Activated naive CD4-positive, alpha-beta T cell treated with anti-CD3 and anti-CD28 coated beads for 36 hours (primary cell): ENCODE data around the gene IL27RA. TPM values are rescaled to one million over a fixed set of nuclear protein-coding genes. Genes with fewer than 3 reads are reported as not detected.

Experiments used
- CTCF ChIA-PET: fragments of 350-600 bp; sonication (Branson Sonifier 250); formaldehyde crosslinking; loops from one replicate; lab custom pipeline; 2021; ENCODE audit warnings: antibody characterized with exemption; lab: Charles Lee
- DNase-seq: peaks from one replicate; pipeline ENCODE4 v3.0.0-alpha.2; 2020
- H3K27ac Mint-ChIP-seq: one replicate; pipeline ENCODE4 v1.8.0; 2021; ENCODE audit warnings: mild to moderate bottlenecking, mixed read lengths
- H3K27me3 Mint-ChIP-seq: one replicate; pipeline ENCODE4 v1.8.0; 2021; ENCODE audit warnings: low read depth, mixed read lengths
- H3K36me3 Mint-ChIP-seq: one replicate; pipeline ENCODE4 v1.8.0; 2021; ENCODE audit warnings: low read depth, mixed read lengths
- H3K4me1 Mint-ChIP-seq: one replicate; pipeline ENCODE4 v1.8.0; 2021; ENCODE audit warnings: low read depth, mixed read lengths
- H3K4me3 Mint-ChIP-seq: one replicate; pipeline ENCODE4 v1.8.0; 2021; ENCODE audit warnings: mild to moderate bottlenecking, moderate library complexity, mixed read lengths
- H3K9me3 Mint-ChIP-seq: one replicate; pipeline ENCODE4 v1.8.0; 2021; ENCODE audit warnings: mixed read lengths
- intact Hi-C: fragments of 100-400 bp; cut with micrococcal nuclease; formaldehyde crosslinking; loops from one replicate; pipeline ENCODE4 v1.15.1; 2023
- total RNA-seq, 2 experiments: library from RNA; stranded (reverse); gene quantifications; one replicate each; pipeline ENCODE4 v1.2.3, GENCODE V29; 2021

The IL27RA gene
- total RNA-seq, 2 experiments from 2014 or later: 59.3 to 59.4 TPM

GRCh38 chr19:14063105-14063504, 31.5 kb downstream of the IL27RA start:
- no peaks in the 10 kb centered on the region for H3K9me3 Mint-ChIP-seq
- intact Hi-C loops: no loop called here
- peaks cover 28% of the 10 kb centered on the region for H3K27me3 Mint-ChIP-seq
- no peak for DNase-seq
- no peak overlapping the region for H3K4me3 Mint-ChIP-seq
- H3K36me3 Mint-ChIP-seq: no peaks in the 10 kb centered on the region
- no peak overlapping the region for H3K27ac Mint-ChIP-seq
- CTCF ChIA-PET: interaction anchor here (0.7 to 1.2 kb wide), 3 partner anchors 8 to 10 kb away, joined by 3 to 4 read pairs (median 3); no protein-coding TSS in a partner anchor
- peaks cover 12% of the 10 kb centered on the region for H3K4me1 Mint-ChIP-seq

GRCh38 chr19:14066134-14066533, 34.6 kb downstream of the IL27RA start:
- Mint-ChIP-seq H3K27me3 (peaks cover 4% of the 10 kb centered on the region), H3K4me3 (no peak overlapping the region), H3K4me1 (no peaks in the 10 kb centered on the region), H3K27ac (no peak overlapping the region), H3K9me3 (no peaks in the 10 kb centered on the region), H3K36me3 (no peaks in the 10 kb centered on the region)
- intact Hi-C loops: no loop called here
- CTCF ChIA-PET: interaction anchor here (0.6 to 1.0 kb wide), 3 partner anchors 23 to 187 kb away, joined by 3 to 4 read pairs (median 3); no protein-coding TSS in a partner anchor
- no peak for DNase-seq

DNA sequence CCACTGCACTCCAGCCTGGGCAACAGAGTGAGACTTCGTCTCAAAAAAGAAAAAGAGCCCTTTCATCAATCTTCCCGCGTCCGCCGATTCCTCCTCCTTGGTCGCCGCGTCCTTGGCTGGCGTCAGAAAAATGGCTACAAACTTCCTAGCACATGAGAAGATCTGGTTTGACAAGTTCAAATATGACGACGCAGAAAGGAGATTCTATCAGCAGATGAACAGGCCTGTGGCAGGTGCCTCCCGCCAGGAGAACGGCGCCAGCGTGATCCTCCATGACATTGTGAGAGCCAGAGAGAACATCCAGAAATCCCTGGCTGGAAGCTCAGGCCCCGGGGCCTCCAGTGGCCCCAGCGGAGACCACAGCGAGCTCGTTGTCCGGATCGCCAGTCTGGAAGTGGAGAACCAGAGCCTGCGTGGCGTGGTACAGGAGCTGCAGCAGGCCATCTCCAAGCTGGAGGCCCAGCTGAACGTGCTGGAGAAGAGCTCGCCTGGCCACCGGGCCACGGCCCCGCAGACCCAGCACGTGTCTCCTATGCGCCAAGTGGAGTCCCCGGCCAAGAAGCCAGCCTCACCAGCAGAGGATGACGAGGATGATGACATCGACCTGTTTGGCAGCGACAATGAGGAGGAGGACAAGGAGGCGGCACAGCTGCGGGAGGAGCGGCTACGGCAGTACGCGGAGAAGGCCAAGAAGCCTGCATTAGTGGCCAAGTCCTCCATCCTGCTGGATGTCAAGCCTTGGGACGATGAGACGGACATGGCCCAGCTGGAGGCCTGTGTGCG, 38.9 kb downstream of the IL27RA start:
- DNase-seq: no peak
- Mint-ChIP-seq H3K4me1 (peaks cover 10% of the 10 kb centered on the region), H3K27ac (no peak overlapping the region), H3K36me3 (no peaks in the 10 kb centered on the region), H3K4me3 (no peak overlapping the region), H3K9me3 (no peaks in the 10 kb centered on the region), H3K27me3 (peaks cover 4% of the 10 kb centered on the region)
- intact Hi-C loops: loop anchor here (5.0 kb wide), 1 partner anchor 118 kb away; the partner anchor contains the start of gene DCAF15
- CTCF ChIA-PET: interaction anchor here (0.6 to 4.6 kb wide), 11 partner anchors 8 to 292 kb away, joined by 3 to 55 read pairs (median 3); partner anchors contain the start of genes ASF1B and PALM3

DNA sequence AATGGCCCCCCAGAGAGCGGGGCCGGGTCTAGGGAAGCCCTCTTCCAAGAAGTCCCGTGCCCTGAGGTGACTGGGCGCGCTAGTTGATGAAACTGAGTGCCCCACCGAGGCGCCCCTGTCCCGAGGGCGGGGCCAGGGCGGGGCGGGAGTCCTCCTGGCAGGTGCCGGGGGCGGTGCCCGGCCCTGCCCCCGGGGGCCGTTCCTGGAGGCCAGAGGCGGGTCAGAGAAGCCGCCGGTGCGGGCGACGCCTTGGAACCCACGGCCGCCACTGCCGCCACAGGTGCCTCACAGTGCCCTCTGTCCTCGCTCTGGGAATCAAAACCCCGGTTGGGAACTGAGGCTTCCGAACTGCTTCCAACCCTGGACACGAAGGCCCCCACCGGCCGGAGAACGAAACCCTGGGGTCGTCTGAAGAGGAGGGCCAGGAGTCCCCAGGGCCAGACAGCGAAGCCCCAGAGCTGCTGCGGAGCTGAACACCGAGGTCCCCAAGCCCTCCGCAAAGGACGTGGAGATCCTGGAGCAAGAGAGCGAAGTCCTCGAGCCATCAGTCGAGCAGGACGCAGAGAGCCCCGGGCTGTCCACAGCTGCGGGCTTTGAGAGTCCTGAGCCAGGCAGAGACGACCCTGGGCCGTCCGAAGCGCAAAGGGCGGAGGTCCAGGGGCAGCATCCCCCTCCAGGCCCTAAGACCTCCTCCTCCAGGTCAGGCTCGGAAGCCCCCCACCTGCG, 41.1 kb downstream of the IL27RA start, which contains the start of gene MISP3:
MISP3 (plus strand) TSS at position 252 of the 726 bp plus-strand sequence. CDS start 524 bp downstream, outside the sequence.
- Mint-ChIP-seq H3K27me3 (peaks cover 4% of the 10 kb centered on the region), H3K9me3 (no peaks in the 10 kb centered on the region), H3K4me1 (peaks cover 10% of the 10 kb centered on the region), H3K4me3 (peak within 1 kb of the TSS; percentile 80), H3K36me3 (no peaks in the 10 kb centered on the region), H3K27ac (no peak within 1 kb of the TSS)
- CTCF ChIA-PET: interaction anchor here (0.8 to 4.6 kb wide), 16 partner anchors 10 to 214 kb away, joined by 3 to 55 read pairs (median 4); partner anchors contain the start of genes ASF1B, BRME1, CC2D1A and PALM3
- DNase-seq: peak; percentile 30
- intact Hi-C loops: loop anchor here (1.0 to 5.0 kb wide), 5 partner anchors 9 to 120 kb away; partner anchors contain the start of gene DCAF15

DNA sequence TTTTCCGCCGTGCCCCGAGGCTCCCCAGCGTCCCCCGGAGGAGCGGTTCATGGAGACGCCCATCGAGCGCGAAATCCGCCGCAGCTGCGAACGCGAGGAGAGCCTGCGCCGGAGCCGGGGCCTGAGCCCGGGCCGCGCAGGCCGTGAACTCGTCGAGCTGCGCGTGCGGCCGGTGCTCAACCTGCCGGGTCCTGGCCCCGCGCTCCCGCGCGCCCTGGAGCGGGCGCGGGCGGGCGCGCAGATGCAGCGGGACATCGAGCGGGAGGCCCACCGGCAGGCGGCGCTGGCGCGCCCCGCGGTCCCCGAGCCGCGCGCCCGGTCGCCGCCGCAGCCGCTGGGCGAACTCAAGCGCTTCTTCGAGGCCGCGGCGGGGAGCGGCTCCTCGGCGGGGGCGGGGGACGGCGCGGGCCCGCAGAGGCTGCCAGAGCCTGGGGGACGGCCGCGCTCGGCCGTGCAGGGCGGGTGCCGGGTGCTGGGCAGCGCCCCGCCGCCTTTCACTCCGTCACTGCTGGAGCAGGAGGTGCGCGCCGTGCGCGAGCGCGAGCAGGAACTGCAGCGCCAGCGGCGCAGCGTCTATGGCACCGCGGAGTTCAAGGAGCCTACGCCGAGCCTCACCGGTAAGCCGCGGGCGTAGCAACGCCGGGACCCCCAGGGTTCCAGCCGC, 41.8 kb downstream of the IL27RA start:
- intact Hi-C loops: loop anchor here (1.0 to 5.0 kb wide), 5 partner anchors 8 to 121 kb away; partner anchors contain the start of gene DCAF15
- Mint-ChIP-seq H3K27me3 (peaks cover 4% of the 10 kb centered on the region), H3K4me3 (peak overlapping the region; percentile 80), H3K27ac (no peak overlapping the region), H3K4me1 (peaks cover 10% of the 10 kb centered on the region), H3K9me3 (no peaks in the 10 kb centered on the region), H3K36me3 (no peaks in the 10 kb centered on the region)
- CTCF ChIA-PET: interaction anchor here (0.7 to 2.4 kb wide), 16 partner anchors 9 to 194 kb away, joined by 3 to 13 read pairs (median 3); partner anchors contain the start of gene ASF1B
- peak; percentile 75 for DNase-seq

- no peaks in the 10 kb centered on the region for H3K36me3 Mint-ChIP-seq
- no peaks in the 10 kb centered on the region for H3K9me3 Mint-ChIP-seq
- CTCF ChIA-PET: interaction anchor here (0.6 to 2.4 kb wide), 15 partner anchors 8 to 195 kb away, joined by 3 to 13 read pairs (median 3); no protein-coding TSS in a partner anchor
- H3K4me1 Mint-ChIP-seq: peaks cover 10% of the 10 kb centered on the region
- DNase-seq: peak; percentile 40
- H3K4me3 Mint-ChIP-seq: peak overlapping the region; percentile 80
- intact Hi-C loops: loop anchor here (1.0 to 5.0 kb wide), 6 partner anchors 7 to 122 kb away; partner anchors contain the start of gene DCAF15
- no peak overlapping the region for H3K27ac Mint-ChIP-seq
- peaks cover 4% of the 10 kb centered on the region for H3K27me3 Mint-ChIP-seq
Observed at GRCh38 chr19:14073925-14074838, 42.6 kb downstream of the IL27RA start.

DNA sequence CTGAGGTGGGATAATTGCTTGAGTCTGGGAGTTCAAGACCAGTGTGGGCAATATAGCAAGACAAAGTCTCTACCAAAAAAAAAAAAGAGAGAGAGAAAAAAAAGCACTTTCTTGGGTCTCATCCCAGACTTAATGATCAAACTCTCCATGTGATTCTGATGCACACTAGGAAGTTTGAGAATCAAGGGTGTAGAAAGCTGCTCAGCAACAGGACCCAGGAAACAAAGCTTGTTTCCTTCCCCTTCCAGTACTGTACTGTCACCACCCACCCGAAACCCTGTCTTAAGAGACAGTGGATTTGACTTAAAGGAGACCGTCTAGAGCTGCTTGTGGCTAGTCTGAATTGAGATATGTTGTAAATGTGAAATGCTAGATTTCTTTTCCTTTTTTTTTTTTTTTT, 46.8 kb downstream of the IL27RA start:
- CTCF ChIA-PET: interaction anchor here (0.6 to 1.8 kb wide), 6 partner anchors 37 to 269 kb away, joined by 3 to 12 read pairs (median 4); partner anchors contain the start of gene NANOS3
- DNase-seq: no peak
- intact Hi-C loops: no loop called here
- H3K4me1 Mint-ChIP-seq: peaks cover 18% of the 10 kb centered on the region
- H3K9me3 Mint-ChIP-seq: no peaks in the 10 kb centered on the region
- H3K27me3 Mint-ChIP-seq: no peaks in the 10 kb centered on the region
- H3K4me3 Mint-ChIP-seq: no peak overlapping the region
- H3K27ac Mint-ChIP-seq: no peak overlapping the region
- H3K36me3 Mint-ChIP-seq: no peaks in the 10 kb centered on the region

- Mint-ChIP-seq H3K36me3 (no peaks in the 10 kb centered on the region), H3K9me3 (no peaks in the 10 kb centered on the region), H3K4me3 (peak overlapping the region; percentile 95), H3K27ac (peak overlapping the region; percentile 91), H3K4me1 (peaks cover 11% of the 10 kb centered on the region), H3K27me3 (no peaks in the 10 kb centered on the region)
- intact Hi-C loops: loop anchor here (1.0 to 5.0 kb wide), 6 partner anchors 8 to 284 kb away; partner anchors contain the start of genes ASF1B, DCAF15, RFX1 and ZSWIM4
- peak; percentile 100 for DNase-seq
- CTCF ChIA-PET: interaction anchor here (0.9 to 1.9 kb wide), 7 partner anchors 22 to 202 kb away, joined by 3 to 5 read pairs (median 4); partner anchors contain the start of genes ASF1B and IL27RA
Observed at GRCh38 chr19:14080887-14081796, 49.6 kb downstream of the IL27RA start.

GRCh38 chr19:14081797-14082674, 50.5 kb downstream of the IL27RA start:
- intact Hi-C loops: loop anchor here (1.0 to 5.0 kb wide), 6 partner anchors 9 to 285 kb away; partner anchors contain the start of genes ASF1B, DCAF15, RFX1 and ZSWIM4
- Mint-ChIP-seq H3K36me3 (no peaks in the 10 kb centered on the region), H3K9me3 (no peaks in the 10 kb centered on the region), H3K27me3 (no peaks in the 10 kb centered on the region), H3K4me3 (peak overlapping the region; percentile 95), H3K4me1 (peaks cover 11% of the 10 kb centered on the region), H3K27ac (peak overlapping the region; percentile 91)
- peak; percentile 68 for DNase-seq
- CTCF ChIA-PET: interaction anchor here (0.6 to 1.4 kb wide), 7 partner anchors 8 to 202 kb away, joined by 3 to 6 read pairs (median 4); partner anchors contain the start of genes ASF1B and IL27RA
